ENCODE results near the gene SHISAL2A. TPM values are rescaled to one million over a fixed set of nuclear protein-coding genes. Genes with fewer than 3 reads are reported as not detected.

The SHISAL2A gene
- total and polyA plus RNA-seq, 2 of the 4 experiments (the other 2 are of a cell fraction): not detected

- dilution Hi-C loops (cut with HindIII; ENCODE audit: low sequenced_read_pairs, unreplicated experiment) (no loop called here), in situ Hi-C loops (cut with MboI; ENCODE audit: low sequenced_read_pairs) (no loop called here), intact Hi-C loops (cut with micrococcal nuclease) (no loop called here)
- Histone ChIP-seq H2BK5ac (ENCODE audit: low read depth, low read length, poor library complexity, severe bottlenecking) (no peak overlapping the region), H4K91ac (ENCODE audit: insufficient read depth, low read depth, low read length) (no peak overlapping the region), H3K14ac (replicated peaks; ENCODE audit: low read depth, low read length) (no peak overlapping the region), H3K56ac (ENCODE audit: extremely low read depth, insufficient read depth, low read length) (no peak overlapping the region), H2BK20ac (ENCODE audit: low read depth, low read length) (no peak overlapping the region), H3K9ac (ENCODE audit: low read depth, low read length) (no peak overlapping the region), H3K18ac (ENCODE audit: low read depth, low read length) (no peak overlapping the region), H4K20me1 (ENCODE audit: insufficient read depth, low read length) (no peaks in the 10 kb centered on the region), H3K27me3 (ENCODE audit: control insufficient read depth, insufficient read depth, low read length) (no peaks in the 10 kb centered on the region), H2AK5ac (ENCODE audit: low read depth, low read length) (no peak overlapping the region), H3K4me2 (ENCODE audit: low read depth, low read length) (no peak overlapping the region), H2AK9ac (replicated peaks; ENCODE audit: low read depth, low read length, poor library complexity) (no peak overlapping the region), H3K9me3 (ENCODE audit: control insufficient read depth, insufficient read depth, low read length) (no peaks in the 10 kb centered on the region), H3K79me1 (ENCODE audit: low read depth in 1 of 2, low read length in 2 of 2) (no peaks in the 10 kb centered on the region), H3K4ac (ENCODE audit: low read depth, low read length) (no peak overlapping the region), H2AFZ (replicated peaks; ENCODE audit: low read length, poor library complexity) (no peak overlapping the region), H4K8ac (ENCODE audit: low read depth in 2 of 2, low read length in 2 of 2) (no peak overlapping the region), H3K36me3 (ENCODE audit: control insufficient read depth, insufficient read depth, low read length) (no peaks in the 10 kb centered on the region), H3K4me1 (ENCODE audit: control insufficient read depth, insufficient read depth, low read length) (peaks cover 9% of the 10 kb centered on the region), H2BK120ac (ENCODE audit: low read depth, low read length) (no peak overlapping the region), H3K23ac (ENCODE audit: low read depth, low read length) (no peak overlapping the region), H2BK15ac (ENCODE audit: low read depth, low read length) (no peak overlapping the region), H4K5ac (ENCODE audit: low read depth, low read length) (no peak overlapping the region), H3K27ac (ENCODE audit: insufficient read depth, low read length) (no peak overlapping the region), H3K9me1 (ENCODE audit: insufficient read depth, low read length) (no peaks in the 10 kb centered on the region), H3K4me3 (ENCODE audit: insufficient read depth, low read depth, low read length) (no peak overlapping the region)
- DNase-seq: peak; percentile 38
- ATAC-seq (ENCODE audit: low read depth): no peak
- ChIA-PET CTCF (no interaction called here), POLR2A (ENCODE audit: unreplicated experiment) (no interaction called here)
- WGBS, 2 experiments (ENCODE audit: extremely low coverage in 2 of 2, insufficient read length in 1 of 2): no CpG with 5 or more reads among the region's 6 CpGs
- TF ChIP-seq MAFK (IDR thresholded peaks at IDR 0.05; ENCODE audit: low read depth, low read length): no peak
- TF ChIP-seq RFX5 (IDR thresholded peaks at IDR 0.05; ENCODE audit: low read depth, low read length): no peak
- TF ChIP-seq MAZ (IDR thresholded peaks at IDR 0.05; ENCODE audit: borderline replicate concordance, low read depth, low read length): no peak
- no peak for TF ChIP-seq RCOR1 (IDR thresholded peaks at IDR 0.05; ENCODE audit: insufficient replicate concordance, low read length)
- TF ChIP-seq POLR2A (IDR thresholded peaks at IDR 0.05; ENCODE audit: low read depth, low read length): no peak
- no peak for TF ChIP-seq FOS (IDR thresholded peaks at IDR 0.05; ENCODE audit: low read depth, low read length)
- BruUV-seq (replicated peaks): no TSS peak
Measured at GRCh38 chr1:52674497-52675384, 41.8 kb downstream of the SHISAL2A start.
